ENCODE measurements around the gene SNORC.
"Not testable (repeated sequence)": the region's sequence is repeated elsewhere in the genome, so short reads cannot be mapped to it uniquely, and the experiment has no call there.

Gene SNORC

DNA sequence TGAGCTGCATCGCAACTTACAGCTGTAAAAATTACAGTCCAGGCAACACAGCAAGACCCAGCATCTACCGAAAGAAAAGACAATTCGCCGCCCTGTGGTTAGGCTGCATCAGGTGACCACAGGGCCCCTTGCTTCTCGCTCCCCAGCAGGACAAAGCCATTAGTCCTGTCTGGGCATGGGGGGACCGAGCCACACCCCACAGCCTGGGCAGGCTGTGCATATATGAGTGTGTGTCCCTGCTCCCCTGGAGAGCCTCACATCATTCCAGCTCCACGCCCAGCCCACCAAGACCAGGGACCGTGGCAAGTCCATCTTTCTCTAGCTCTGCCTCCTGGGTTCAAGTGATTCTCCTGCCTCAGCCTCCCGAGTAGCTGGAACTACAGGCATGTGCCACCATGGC is 33.9 kb downstream of the SNORC start:
- FAIRE-seq = no peak
- no peak for DNase-seq (ENCODE audit: insufficient read length, low spot score)
- no peak for TF ChIP-seq POLR2A (IDR thresholded peaks at IDR 0.05; ENCODE audit: low read depth, low read length)

DNA sequence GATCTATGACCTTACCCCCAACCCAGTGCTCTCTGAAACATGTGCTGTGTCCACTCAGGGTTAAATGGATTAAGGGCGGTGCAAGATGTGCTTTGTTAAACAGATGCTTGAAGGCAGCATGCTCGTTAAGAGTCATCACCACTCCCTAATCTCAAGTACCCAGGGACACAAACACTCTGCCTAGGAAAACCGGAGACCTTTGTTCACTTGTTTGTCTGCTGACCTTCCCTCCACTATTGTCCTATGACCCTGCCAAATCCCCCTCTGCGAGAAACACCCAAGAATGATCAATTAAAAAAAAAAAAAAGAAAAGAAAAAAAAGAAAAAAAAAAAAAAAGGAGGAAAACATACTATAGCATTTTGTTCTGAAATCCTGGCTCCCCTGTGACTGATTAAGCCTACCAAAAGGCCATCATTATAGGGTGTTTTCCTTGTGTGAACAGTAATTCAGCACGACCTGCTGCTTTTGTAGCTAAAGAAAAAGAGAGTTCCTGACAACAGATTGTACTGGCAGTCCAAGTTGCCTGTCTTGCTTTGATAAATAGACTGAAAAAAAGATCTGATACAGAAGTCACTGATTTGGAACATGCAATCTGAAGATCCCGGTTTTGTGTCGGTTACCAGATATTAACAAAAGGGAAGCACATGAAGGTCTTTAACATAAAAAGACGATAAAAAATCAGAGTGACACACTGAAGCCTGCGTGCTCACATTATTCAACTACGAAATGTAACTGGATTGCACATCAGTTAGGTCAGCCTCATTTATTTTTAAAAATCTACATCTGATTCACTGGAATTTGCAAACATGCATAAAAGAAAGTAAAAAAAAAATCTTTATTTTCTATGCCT is 37.0 kb downstream of the SNORC start:
- FAIRE-seq; DNase-seq (ENCODE audit: insufficient read length, low spot score): not testable (repeated sequence)

DNA sequence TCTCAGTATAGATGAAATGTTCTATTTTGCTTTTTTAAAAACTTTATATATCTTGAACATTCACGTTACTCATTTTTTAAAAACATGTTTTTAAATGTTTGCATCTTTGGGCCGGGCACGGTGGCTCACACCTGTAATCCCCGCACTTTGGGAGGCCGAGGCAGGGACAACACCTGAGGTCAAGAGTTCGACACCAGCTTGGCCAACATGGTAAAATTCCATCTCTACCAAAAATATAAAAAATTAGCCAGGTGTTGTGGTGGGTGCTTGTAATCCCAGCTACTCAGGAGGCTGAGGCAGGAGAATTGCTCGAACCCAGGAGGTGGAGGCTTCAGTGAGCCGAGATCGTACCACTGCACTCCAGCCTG is 37.6 kb downstream of the SNORC start:
- DNase-seq (ENCODE audit: insufficient read length, low spot score); FAIRE-seq: not testable (repeated sequence)

DNA sequence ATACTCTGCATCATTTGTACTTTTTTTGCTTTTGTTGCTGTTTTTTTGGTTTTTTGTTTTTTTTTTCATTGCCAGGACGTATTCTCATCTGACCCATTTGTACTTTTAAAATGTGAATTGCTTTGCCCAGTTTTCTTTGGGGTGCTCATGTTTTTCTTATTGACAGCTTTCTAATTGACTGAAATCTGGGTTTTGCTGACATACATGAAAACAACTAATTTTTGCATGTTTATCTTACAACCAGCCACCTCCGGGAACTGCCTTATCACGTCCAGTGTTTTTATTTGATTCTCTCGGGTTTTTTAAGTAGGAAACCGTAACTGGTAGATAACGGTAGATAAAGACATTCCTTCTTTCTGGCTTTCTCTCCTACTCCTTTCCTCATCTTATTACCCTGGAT is 38.6 kb downstream of the SNORC start:
- no peak for TF ChIP-seq POLR2A (IDR thresholded peaks at IDR 0.05; ENCODE audit: low read depth, low read length)
- FAIRE-seq (no peak), DNase-seq (ENCODE audit: insufficient read length, low spot score) (no peak)

DNA sequence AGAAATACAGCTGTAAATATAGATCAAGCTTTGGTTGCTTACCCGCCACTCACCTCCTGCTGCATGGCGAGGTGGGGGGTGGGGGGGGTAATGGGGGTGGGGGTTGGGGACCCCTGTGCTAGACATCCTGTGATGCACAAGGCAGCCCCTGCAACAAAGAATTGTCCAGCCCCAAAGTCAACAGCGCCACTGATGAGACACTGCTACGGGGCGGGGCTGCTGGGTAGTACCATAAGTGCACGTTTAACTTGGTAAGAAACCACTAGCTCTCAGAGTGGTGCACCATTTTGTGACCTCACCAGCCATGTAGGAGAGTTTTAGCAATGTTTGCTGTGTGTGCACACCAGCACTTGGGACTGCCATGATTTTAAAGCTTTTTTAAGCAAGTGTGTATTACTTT is 40.3 kb downstream of the SNORC start:
- no peak for TF ChIP-seq POLR2A (IDR thresholded peaks at IDR 0.05; ENCODE audit: low read depth, low read length)
- DNase-seq (ENCODE audit: insufficient read length, low spot score) = no peak
- no peak for FAIRE-seq

DNA sequence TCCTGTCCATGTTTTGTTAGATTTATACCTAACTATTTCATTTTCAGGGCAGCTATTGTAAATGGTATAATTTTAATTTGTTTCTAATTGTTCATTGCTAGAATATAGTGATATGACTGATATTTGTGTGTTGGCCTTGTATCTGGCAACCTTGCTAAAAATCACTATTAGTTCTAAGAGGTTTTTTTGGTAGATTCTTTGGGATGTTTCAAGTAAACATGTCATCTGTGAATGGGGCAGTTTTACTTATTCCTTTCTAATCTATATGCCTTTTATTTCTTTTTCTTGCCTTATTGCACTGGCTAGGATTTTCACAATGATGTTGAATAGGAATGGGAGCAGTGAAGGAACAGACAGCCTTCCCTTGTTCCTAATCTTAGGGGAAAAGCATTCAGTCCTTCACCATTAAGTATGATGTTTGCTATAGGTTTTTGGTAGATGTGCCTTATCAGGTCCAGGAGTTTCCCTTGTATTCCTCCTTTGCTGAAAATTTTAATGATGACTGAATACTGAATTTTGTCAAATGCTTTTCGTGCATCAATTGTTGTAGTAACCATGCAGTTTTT is 41.7 kb downstream of the SNORC start:
- TF ChIP-seq POLR2A (IDR thresholded peaks at IDR 0.05; ENCODE audit: low read depth, low read length) = no peak
- FAIRE-seq (no peak), DNase-seq (ENCODE audit: insufficient read length, low spot score) (no peak)

DNA sequence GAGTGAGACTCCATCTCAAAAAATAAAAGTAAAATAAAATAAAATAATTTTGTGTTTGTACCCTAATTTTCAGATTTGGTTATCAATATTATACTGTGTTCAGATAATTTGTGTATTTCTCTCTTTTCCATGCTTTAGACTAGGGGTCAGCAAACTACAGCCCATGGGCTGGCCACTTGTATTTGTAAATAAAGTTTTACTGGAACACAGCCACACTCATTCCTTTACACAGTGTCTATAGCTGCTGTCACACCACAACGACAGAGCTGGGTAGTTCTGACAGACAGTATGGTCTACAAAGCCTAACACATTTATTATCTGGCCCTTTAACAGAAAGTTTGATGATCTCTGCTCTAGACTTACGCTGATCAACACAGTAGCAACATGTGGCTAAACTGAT is 43.8 kb downstream of the SNORC start:
- no peak for TF ChIP-seq POLR2A (IDR thresholded peaks at IDR 0.05; ENCODE audit: low read depth, low read length)
- DNase-seq (ENCODE audit: insufficient read length, low spot score) (no peak), FAIRE-seq (no peak)

DNA sequence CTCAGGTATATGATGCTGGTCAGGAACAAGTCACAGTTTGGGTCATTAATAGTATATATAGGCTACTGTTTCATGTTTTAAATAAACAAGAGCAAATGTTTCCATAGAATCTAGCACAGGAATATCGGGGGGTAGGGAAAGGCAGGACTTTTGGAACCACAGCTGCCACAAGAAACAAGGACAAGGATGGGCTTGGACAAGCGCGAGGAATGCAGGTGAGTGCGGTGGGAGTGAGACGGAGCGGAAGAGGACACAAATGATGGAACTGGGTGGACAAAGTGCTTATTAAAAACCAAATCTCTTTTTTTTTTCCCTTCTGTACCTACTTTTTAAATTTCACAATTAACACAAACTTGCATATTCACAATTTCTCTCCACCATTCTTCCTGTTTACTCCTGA is 49.1 kb downstream of the SNORC start:
- DNase-seq (ENCODE audit: insufficient read length, low spot score) (no peak), FAIRE-seq (no peak)
- no peak for TF ChIP-seq POLR2A (IDR thresholded peaks at IDR 0.05; ENCODE audit: low read depth, low read length)

DNA sequence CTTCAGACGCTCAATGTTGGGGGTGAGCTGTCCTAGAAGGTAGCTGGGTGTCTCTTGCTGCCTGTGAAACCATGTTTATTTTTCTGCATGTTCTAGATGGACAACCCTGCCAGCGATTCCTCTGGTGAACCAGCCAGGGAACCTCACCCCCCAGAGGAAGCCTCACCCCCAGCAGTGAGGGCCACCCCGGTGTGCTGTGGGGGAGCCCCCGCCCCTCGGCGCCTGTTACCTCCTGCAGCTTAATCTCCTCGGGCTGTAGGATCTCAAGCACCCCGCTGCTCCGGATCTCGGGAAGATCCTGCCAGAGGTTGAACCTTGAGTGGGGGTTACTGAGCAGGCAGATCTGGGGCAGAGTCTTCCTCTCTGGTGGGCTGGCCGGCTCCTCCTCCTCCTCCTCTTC is 50.0 kb downstream of the SNORC start:
- no peak for FAIRE-seq
- DNase-seq (ENCODE audit: insufficient read length, low spot score) = no peak

DNA sequence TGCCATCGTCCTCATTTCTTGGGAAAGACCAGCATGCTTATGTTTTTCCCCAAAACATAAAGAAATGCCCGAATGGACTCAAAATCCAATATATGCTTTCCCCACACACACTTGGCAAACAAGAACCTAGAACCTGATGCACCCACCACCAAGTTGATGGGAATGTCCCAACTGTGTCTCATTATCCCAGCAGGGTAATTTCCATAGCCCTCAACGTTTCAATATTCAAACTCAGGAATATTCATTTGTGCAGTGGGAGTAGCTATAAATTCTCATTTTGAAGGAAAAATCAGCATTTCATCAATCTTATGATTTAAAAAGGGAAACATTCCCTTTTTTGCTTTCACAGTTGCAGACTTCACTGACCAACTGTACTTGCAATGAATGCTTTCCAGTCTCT is 50.7 kb downstream of the SNORC start:
- DNase-seq (ENCODE audit: insufficient read length, low spot score) = no peak
- no peak for FAIRE-seq
- TF ChIP-seq POLR2A (IDR thresholded peaks at IDR 0.05; ENCODE audit: low read depth, low read length) = no peak

More for the DNA sequence above, 50.0 kb downstream of the SNORC start:
- no peak for TF ChIP-seq POLR2A (IDR thresholded peaks at IDR 0.05; ENCODE audit: low read depth, low read length)

DNA sequence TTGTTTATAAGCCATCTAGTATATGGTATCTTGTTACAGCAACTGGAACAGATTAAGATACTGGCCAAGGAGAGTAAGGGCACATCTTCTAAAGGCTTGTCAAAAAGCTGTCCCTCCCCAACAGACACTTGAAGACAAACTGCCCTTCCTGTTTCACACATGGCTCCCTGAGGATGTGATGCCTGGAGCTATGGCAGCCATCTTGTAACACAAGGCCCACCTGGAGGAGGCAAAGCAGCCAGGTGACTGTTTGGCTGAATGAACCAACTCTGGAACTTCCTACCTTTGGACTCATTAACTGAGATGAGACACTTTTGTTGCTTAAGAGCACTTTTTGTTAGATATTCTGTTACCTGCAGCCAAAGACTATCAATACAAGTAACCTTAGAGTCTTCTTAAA is 54.4 kb downstream of the SNORC start:
- DNase-seq (ENCODE audit: insufficient read length, low spot score) = no peak

DNA sequence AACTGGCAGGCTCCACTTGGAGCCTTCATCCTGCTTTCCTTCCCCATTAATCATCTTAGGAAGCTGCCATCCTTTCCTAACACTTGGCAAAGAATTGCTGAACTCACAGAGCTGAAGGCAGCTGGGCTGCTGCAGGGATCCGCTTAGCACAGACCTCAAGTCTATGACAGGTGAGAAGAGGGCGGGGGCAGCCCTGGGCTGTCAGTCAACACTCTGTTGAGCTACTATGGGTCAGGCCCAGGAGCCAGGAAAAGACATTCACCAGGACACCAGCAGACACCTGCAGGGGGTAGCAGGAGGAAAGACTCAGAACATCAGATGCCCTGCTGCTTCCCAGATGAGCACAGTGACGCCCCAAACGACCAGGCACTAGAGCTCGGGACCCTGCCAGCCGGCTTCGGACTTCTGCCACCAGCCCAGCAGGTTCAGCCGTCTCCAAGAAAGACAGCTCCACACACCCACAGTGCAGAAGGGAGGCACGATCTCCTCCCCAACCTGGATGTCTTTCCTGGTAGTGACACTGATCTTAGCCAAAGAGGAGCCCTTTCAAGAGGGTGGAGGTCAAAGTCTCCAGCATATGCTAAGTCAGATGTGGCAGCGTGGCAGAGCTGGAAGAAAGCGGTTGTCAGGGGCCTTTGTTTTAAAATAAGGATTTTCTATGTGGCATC is 55.2 kb downstream of the SNORC start:
- TF ChIP-seq POLR2A (IDR thresholded peaks at IDR 0.05; ENCODE audit: low read depth, low read length) = no peak
- no peak for FAIRE-seq
- no peak for DNase-seq (ENCODE audit: insufficient read length, low spot score)

More for the DNA sequence above, 54.4 kb downstream of the SNORC start:
- no peak for TF ChIP-seq POLR2A (IDR thresholded peaks at IDR 0.05; ENCODE audit: low read depth, low read length)
- no peak for FAIRE-seq

DNA sequence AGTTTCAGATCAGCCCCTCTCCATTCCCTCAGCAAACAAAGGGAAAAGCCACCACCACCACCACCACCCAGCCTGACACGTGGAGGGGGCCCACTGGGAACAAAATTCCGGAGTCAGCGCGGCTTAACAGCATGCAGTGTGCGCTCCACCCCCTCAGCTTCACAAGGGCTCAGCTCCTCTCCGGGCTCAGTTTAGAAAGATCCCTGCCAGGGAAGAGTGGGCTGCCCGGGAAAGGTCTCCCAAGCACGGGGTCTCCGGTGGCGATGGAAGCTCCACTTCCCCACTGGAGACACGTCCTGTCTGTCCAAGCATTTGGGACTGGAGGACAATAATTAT is 55.7 kb downstream of the SNORC start:
- TF ChIP-seq POLR2A (IDR thresholded peaks at IDR 0.05; ENCODE audit: low read depth, low read length) = no peak
- DNase-seq (ENCODE audit: insufficient read length, low spot score) = no peak
- no peak for FAIRE-seq

DNA sequence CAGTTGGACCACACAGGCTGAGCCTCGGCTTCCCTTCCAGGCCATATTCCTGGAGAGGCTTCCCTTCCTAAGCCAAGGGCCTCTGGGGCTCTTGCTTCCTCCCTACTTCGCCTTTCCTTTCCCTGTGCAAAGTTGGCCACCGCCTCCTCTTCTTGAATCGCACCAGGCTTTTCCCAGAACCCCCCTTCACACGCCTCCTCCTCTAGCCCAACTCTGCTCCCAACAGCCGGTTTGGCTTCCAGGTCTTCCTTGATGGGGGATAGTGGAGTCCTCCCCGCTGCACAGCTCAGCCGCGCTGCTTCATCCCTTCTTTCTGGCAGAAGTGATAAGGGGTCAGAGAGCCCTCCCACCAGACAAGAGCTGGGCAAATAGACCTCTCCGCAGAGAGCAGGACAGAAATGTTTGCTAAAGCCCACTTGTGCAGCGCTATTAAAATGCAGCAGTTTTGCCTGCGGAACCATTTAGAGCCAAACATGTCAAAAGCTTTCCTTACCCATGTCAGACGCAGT is 56.4 kb downstream of the SNORC start:
- FAIRE-seq (no peak), DNase-seq (ENCODE audit: insufficient read length, low spot score) (no peak)
- TF ChIP-seq POLR2A (IDR thresholded peaks at IDR 0.05; ENCODE audit: low read depth, low read length) = no peak
